Measurements from ENCODE around the gene SH3RF1.

Gene SH3RF1

DNA sequence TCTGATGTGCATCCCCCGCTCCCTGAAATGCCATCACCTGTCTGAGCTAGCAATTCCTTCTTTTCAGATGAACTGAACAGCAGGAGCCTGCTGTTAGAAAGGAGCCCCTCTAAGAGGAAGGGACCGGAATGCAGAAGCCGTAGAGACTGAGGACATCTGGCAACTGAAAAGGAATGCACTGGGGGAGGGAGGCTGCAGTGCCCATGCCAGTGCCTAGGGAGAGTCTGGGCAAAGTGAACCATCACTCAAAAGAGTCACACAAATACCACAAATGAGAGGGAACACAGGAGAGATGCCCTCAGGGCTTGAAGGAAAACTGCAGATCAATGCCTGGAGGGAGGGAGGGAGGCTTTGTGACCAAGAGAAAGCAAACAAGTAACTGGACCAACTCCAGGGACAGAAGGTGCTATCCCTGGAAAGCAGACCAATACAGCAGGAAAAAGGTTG lies 166.8 kb downstream of the SH3RF1 start:
- Histone ChIP-seq H3K27ac (ENCODE audit: low read depth, low read length) (no peak overlapping the region), H3K4me3 (ENCODE audit: low read depth in 1 of 5, low read length in 5 of 5) (no peak overlapping the region), H3K9ac (ENCODE audit: low read length in 5 of 5) (no peak overlapping the region), H3K27me3 (ENCODE audit: control insufficient read depth in 5 of 5, insufficient read depth in 4 of 5, low read length in 5 of 5) (no peaks in the 10 kb centered on the region), H3K36me3 (ENCODE audit: control insufficient read depth in 5 of 5, insufficient read depth in 5 of 5, low read length in 5 of 5) (peaks cover 9 to 34% (median 26%) of the 10 kb centered on the region in 5 donors), H3K9me3 (ENCODE audit: control insufficient read depth in 5 of 5, low read length in 5 of 5) (no peaks in the 10 kb centered on the region), H3K4me1 (ENCODE audit: control insufficient read depth in 5 of 5, insufficient read depth in 5 of 5, low read length in 5 of 5) (peaks cover 0 to 35% (median 28%) of the 10 kb centered on the region in 5 donors)

- no peaks in the 10 kb centered on the region for H3K27me3 ChIP-seq (ENCODE audit: control insufficient read depth in 5 of 5, insufficient read depth in 4 of 5, low read length in 5 of 5)
- peaks cover 0 to 38% (median 32%) of the 10 kb centered on the region in 5 donors for H3K4me1 ChIP-seq (ENCODE audit: control insufficient read depth in 5 of 5, insufficient read depth in 5 of 5, low read length in 5 of 5)
- H3K9me3 ChIP-seq (ENCODE audit: control insufficient read depth in 5 of 5, low read length in 5 of 5) = no peaks in the 10 kb centered on the region
- H3K4me3 ChIP-seq (ENCODE audit: low read depth in 1 of 5, low read length in 5 of 5) = no peak overlapping the region
- H3K36me3 ChIP-seq (ENCODE audit: control insufficient read depth in 5 of 5, insufficient read depth in 5 of 5, low read length in 5 of 5) = peaks cover 6 to 32% (median 17%) of the 10 kb centered on the region in 5 donors
- H3K27ac ChIP-seq (ENCODE audit: low read depth, low read length) = no peak overlapping the region
- H3K9ac ChIP-seq (ENCODE audit: low read length in 5 of 5) = no peak overlapping the region
Measured at GRCh38 chr4:169102026-169102425, 168.7 kb downstream of the SH3RF1 start.

DNA sequence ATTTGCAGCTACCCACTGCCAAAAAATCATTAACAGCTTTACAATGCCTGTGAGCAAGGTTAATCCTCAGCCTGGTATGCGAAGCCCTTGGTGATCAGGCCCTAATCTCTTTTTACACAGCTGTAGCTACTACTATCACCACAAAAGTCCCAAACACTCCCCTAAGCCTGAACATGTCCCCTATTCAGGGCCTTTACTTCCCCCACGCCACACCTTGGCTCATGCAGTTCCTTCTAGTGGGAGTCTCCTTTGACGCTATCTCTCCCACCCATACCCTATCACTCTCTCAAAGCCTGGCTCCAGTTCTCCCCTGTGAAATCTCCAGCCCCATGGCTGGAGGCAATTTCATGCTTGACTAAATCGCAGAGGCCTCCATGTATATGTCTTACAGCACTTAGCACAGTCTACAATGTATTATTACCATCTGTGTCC lies 170.1 kb downstream of the SH3RF1 start:
- H3K27ac ChIP-seq (ENCODE audit: low read depth, low read length) = peak overlapping the region; percentile 7

GRCh38 chr4:169099771-169100180 lies 171.0 kb downstream of the SH3RF1 start:
- H3K9me3 ChIP-seq (ENCODE audit: control insufficient read depth in 5 of 5, low read length in 5 of 5) = no peaks in the 10 kb centered on the region
- peaks cover 0 to 41% (median 32%) of the 10 kb centered on the region in 5 donors for H3K4me1 ChIP-seq (ENCODE audit: control insufficient read depth in 5 of 5, insufficient read depth in 5 of 5, low read length in 5 of 5)
- peak overlapping the region in 2 of 5 donors; percentile 21 to 38 for H3K9ac ChIP-seq (ENCODE audit: low read length in 5 of 5)
- no peaks in the 10 kb centered on the region for H3K27me3 ChIP-seq (ENCODE audit: control insufficient read depth in 5 of 5, insufficient read depth in 4 of 5, low read length in 5 of 5)
- peaks cover 0 to 26% (median 11%) of the 10 kb centered on the region in 5 donors for H3K36me3 ChIP-seq (ENCODE audit: control insufficient read depth in 5 of 5, insufficient read depth in 5 of 5, low read length in 5 of 5)
- peak overlapping the region; percentile 7 for H3K27ac ChIP-seq (ENCODE audit: low read depth, low read length)
- no peak overlapping the region for H3K4me3 ChIP-seq (ENCODE audit: low read depth in 1 of 5, low read length in 5 of 5)

More for the DNA sequence above, 170.1 kb downstream of the SH3RF1 start:
- Histone ChIP-seq H3K27me3 (ENCODE audit: control insufficient read depth in 5 of 5, insufficient read depth in 4 of 5, low read length in 5 of 5) (no peaks in the 10 kb centered on the region), H3K9ac (ENCODE audit: low read length in 5 of 5) (no peak overlapping the region), H3K4me3 (ENCODE audit: low read depth in 1 of 5, low read length in 5 of 5) (no peak overlapping the region), H3K9me3 (ENCODE audit: control insufficient read depth in 5 of 5, low read length in 5 of 5) (no peaks in the 10 kb centered on the region), H3K4me1 (ENCODE audit: control insufficient read depth in 5 of 5, insufficient read depth in 5 of 5, low read length in 5 of 5) (peaks cover 0 to 38% (median 32%) of the 10 kb centered on the region in 5 donors), H3K36me3 (ENCODE audit: control insufficient read depth in 5 of 5, insufficient read depth in 5 of 5, low read length in 5 of 5) (peaks cover 0 to 25% (median 9%) of the 10 kb centered on the region in 5 donors)

DNA sequence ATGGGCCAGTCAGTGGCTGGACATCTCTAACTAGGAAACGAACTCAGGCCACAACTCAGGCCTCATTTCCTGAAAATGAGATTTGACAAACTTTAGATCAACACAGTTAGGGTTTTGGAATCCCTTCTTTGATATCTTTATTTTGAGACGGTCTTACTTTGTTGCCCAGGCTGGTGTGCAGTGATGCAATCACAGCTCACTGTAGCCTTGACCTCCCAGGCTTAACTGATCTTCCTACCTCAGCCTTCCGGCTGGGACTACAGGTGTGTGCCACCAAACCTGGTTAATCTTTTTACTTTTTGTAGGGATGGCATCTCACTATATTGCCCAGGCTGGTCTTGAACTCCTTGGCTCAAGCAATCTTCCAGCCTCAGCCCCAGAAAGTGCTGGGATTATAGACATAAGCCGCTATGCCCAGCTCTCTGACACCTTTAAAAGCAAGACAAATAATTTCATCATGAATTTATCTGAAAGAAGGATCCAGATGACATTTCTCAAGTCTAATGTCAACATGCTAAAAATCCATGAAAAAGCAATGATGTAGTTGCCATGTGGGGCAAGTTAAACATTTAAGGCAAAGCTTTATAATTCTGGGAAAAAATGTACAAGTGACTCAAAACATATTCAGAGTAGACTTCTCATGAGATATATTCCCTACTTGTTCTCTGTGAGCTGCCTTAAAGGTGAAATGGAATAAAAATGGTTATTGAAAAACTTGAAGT lies 171.6 kb downstream of the SH3RF1 start:
- peaks cover 0 to 41% (median 30%) of the 10 kb centered on the region in 5 donors for H3K4me1 ChIP-seq (ENCODE audit: control insufficient read depth in 5 of 5, insufficient read depth in 5 of 5, low read length in 5 of 5)
- H3K27ac ChIP-seq (ENCODE audit: low read depth, low read length) = no peak overlapping the region
- H3K36me3 ChIP-seq (ENCODE audit: control insufficient read depth in 5 of 5, insufficient read depth in 5 of 5, low read length in 5 of 5) = peaks cover 0 to 25% (median 11%) of the 10 kb centered on the region in 5 donors
- no peaks in the 10 kb centered on the region for H3K27me3 ChIP-seq (ENCODE audit: control insufficient read depth in 5 of 5, insufficient read depth in 4 of 5, low read length in 5 of 5)
- no peak overlapping the region for H3K9ac ChIP-seq (ENCODE audit: low read length in 5 of 5)
- no peak overlapping the region for H3K4me3 ChIP-seq (ENCODE audit: low read depth in 1 of 5, low read length in 5 of 5)
- no peaks in the 10 kb centered on the region for H3K9me3 ChIP-seq (ENCODE audit: control insufficient read depth in 5 of 5, low read length in 5 of 5)

DNA sequence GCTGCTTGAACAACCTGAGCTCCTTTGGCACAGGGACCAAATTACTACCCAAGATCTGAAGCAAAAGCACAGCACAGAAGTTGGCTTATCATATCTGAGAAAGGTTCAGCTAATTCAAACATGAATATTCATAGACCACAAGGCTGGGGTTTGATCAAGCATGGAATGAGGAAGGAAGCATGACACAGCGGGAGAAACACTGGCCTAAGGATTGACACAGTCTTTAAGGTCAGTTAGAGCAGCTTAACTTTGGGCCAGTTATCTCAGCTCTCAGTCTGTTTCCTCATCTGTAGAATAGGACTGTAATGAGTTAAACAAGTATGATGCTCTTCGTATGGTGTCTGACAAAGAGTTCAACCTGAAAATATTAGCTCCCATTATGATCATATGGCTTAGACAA lies 172.2 kb downstream of the SH3RF1 start:
- H3K9me3 ChIP-seq (ENCODE audit: control insufficient read depth in 5 of 5, low read length in 5 of 5) = no peaks in the 10 kb centered on the region
- no peak overlapping the region for H3K9ac ChIP-seq (ENCODE audit: low read length in 5 of 5)
- peaks cover 0 to 39% (median 25%) of the 10 kb centered on the region in 5 donors for H3K4me1 ChIP-seq (ENCODE audit: control insufficient read depth in 5 of 5, insufficient read depth in 5 of 5, low read length in 5 of 5)
- no peak overlapping the region for H3K27ac ChIP-seq (ENCODE audit: low read depth, low read length)
- H3K27me3 ChIP-seq (ENCODE audit: control insufficient read depth in 5 of 5, insufficient read depth in 4 of 5, low read length in 5 of 5) = no peaks in the 10 kb centered on the region
- H3K4me3 ChIP-seq (ENCODE audit: low read depth in 1 of 5, low read length in 5 of 5) = no peak overlapping the region
- peaks cover 0 to 22% (median 11%) of the 10 kb centered on the region in 5 donors for H3K36me3 ChIP-seq (ENCODE audit: control insufficient read depth in 5 of 5, insufficient read depth in 5 of 5, low read length in 5 of 5)

GRCh38 chr4:169098054-169098497 lies 172.7 kb downstream of the SH3RF1 start:
- H3K27ac ChIP-seq (ENCODE audit: low read depth, low read length) = no peak overlapping the region
- peaks cover 0 to 22% (median 11%) of the 10 kb centered on the region in 5 donors for H3K36me3 ChIP-seq (ENCODE audit: control insufficient read depth in 5 of 5, insufficient read depth in 5 of 5, low read length in 5 of 5)
- peaks cover 0 to 39% (median 25%) of the 10 kb centered on the region in 5 donors for H3K4me1 ChIP-seq (ENCODE audit: control insufficient read depth in 5 of 5, insufficient read depth in 5 of 5, low read length in 5 of 5)
- no peak overlapping the region for H3K4me3 ChIP-seq (ENCODE audit: low read depth in 1 of 5, low read length in 5 of 5)
- no peaks in the 10 kb centered on the region for H3K9me3 ChIP-seq (ENCODE audit: control insufficient read depth in 5 of 5, low read length in 5 of 5)
- H3K9ac ChIP-seq (ENCODE audit: low read length in 5 of 5) = no peak overlapping the region
- no peaks in the 10 kb centered on the region for H3K27me3 ChIP-seq (ENCODE audit: control insufficient read depth in 5 of 5, insufficient read depth in 4 of 5, low read length in 5 of 5)

DNA sequence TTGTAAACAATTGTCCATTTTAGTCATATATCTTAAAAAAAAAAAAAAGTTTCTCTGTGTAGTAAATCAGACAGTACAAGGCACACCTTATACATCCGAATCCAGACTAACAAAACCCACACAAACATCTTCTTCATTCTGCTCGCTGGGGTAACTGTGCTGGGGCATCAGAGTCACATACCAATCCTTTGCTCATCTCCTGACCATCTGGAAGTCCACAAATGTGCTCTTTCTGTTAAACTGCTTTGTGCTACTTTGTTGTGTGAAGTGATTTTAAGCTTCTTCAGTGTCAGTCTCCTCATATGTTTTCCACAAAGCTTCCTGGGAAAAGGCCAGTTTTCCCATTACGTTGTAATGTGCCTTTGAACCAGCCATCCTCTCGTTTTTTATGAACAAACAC lies 174.5 kb downstream of the SH3RF1 start:
- no peaks in the 10 kb centered on the region for H3K27me3 ChIP-seq (ENCODE audit: control insufficient read depth in 5 of 5, insufficient read depth in 4 of 5, low read length in 5 of 5)
- H3K27ac ChIP-seq (ENCODE audit: low read depth, low read length) = no peak overlapping the region
- no peaks in the 10 kb centered on the region for H3K9me3 ChIP-seq (ENCODE audit: control insufficient read depth in 5 of 5, low read length in 5 of 5)
- H3K36me3 ChIP-seq (ENCODE audit: control insufficient read depth in 5 of 5, insufficient read depth in 5 of 5, low read length in 5 of 5) = peaks cover 0 to 22% (median 11%) of the 10 kb centered on the region in 5 donors
- peaks cover 0 to 32% (median 24%) of the 10 kb centered on the region in 5 donors for H3K4me1 ChIP-seq (ENCODE audit: control insufficient read depth in 5 of 5, insufficient read depth in 5 of 5, low read length in 5 of 5)
- no peak overlapping the region for H3K9ac ChIP-seq (ENCODE audit: low read length in 5 of 5)
- H3K4me3 ChIP-seq (ENCODE audit: low read depth in 1 of 5, low read length in 5 of 5) = no peak overlapping the region

- Histone ChIP-seq H3K4me1 (ENCODE audit: control insufficient read depth in 5 of 5, insufficient read depth in 5 of 5, low read length in 5 of 5) (peaks cover 0 to 24% (median 12%) of the 10 kb centered on the region in 5 donors), H3K4me3 (ENCODE audit: low read depth in 1 of 5, low read length in 5 of 5) (no peak overlapping the region)
Measured at GRCh38 chr4:169094656-169095231, 176.0 kb downstream of the SH3RF1 start.

More at GRCh38 chr4:169094656-169095231, 176.0 kb downstream of the SH3RF1 start:
- Histone ChIP-seq H3K27me3 (ENCODE audit: control insufficient read depth in 5 of 5, insufficient read depth in 4 of 5, low read length in 5 of 5) (no peaks in the 10 kb centered on the region), H3K9ac (ENCODE audit: low read length in 5 of 5) (no peak overlapping the region), H3K36me3 (ENCODE audit: control insufficient read depth in 5 of 5, insufficient read depth in 5 of 5, low read length in 5 of 5) (peaks cover 0 to 20% (median 11%) of the 10 kb centered on the region in 5 donors), H3K27ac (ENCODE audit: low read depth, low read length) (no peak overlapping the region), H3K9me3 (ENCODE audit: control insufficient read depth in 5 of 5, low read length in 5 of 5) (peaks cover 0 to 8% (median 2%) of the 10 kb centered on the region in 5 donors)
